SH-SY5Y (cell line): ENCODE results near the gene SLFNL1.

Source experiments
- GATA2 ChIP-seq: IDR thresholded peaks from 2 replicates; pipeline ENCODE4 v1.6.1; 2011; ENCODE audit warnings: mild to moderate bottlenecking, low read depth, low read length
- GATA3 ChIP-seq: IDR thresholded peaks from 2 replicates; pipeline ENCODE4 v1.6.1; 2011; ENCODE audit warnings: low read depth, mild to moderate bottlenecking, low read length, moderate library complexity

The SLFNL1 gene

DNA sequence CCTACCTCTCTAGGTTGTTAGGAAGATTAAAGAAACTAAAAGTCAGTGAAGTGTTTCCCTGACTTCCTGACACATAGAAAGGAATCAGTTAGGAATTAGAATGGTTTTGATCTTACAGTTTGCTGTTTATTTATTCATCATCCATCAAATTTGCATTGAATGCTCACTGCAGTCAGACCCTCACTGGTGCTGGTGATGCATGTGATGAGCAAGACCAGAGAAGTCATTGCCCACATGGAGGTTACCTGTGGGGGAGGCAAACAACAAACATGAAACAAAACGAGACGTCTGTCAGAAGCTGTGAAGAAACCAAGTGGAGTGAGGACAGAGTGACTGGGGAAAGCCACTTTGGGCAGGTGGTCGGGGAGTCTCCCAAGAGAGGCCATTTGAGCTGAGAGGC, 35.6 kb downstream of the SLFNL1 start:
- TF ChIP-seq GATA3: no peak

DNA sequence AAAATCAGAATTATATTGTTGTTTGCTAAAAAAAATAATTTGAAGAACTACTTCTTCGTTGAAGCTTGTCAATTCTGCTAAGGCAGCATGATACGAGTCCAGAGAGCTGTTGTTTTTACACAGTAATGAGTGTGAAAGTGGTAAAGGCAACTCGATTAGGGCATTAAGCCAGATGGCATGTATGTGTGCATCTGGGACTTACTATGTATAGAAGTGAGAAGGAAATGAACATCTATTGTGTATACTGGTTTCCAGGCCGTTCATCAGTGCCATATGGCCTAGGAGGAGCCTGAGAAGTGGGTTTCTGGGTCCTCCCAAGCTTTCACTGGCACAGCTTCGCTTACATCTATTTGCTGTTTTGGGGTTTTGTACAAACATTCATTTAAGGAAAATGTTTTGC, 36.4 kb downstream of the SLFNL1 start:
- TF ChIP-seq GATA2: no peak
- no peak for TF ChIP-seq GATA3

DNA sequence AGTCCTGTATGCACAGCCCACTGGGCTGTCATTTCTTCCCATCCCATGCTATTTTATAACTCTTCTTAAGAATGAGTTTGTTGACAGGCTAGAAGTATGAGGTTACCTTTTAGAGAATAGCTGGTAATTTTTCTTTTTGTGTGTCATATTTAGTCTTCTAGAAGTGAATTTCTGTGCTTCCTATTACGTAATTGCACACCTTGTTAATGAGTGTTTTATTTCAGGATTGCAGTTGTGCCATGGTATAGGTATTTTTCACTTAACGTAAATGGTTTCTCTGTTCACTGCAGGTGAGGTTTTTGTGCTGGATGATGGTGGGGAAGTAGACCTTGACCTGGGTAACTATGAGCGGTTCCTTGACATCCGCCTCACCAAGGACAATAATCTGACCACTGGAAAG, 37.0 kb downstream of the SLFNL1 start:
- TF ChIP-seq GATA2 (no peak), GATA3 (no peak)

DNA sequence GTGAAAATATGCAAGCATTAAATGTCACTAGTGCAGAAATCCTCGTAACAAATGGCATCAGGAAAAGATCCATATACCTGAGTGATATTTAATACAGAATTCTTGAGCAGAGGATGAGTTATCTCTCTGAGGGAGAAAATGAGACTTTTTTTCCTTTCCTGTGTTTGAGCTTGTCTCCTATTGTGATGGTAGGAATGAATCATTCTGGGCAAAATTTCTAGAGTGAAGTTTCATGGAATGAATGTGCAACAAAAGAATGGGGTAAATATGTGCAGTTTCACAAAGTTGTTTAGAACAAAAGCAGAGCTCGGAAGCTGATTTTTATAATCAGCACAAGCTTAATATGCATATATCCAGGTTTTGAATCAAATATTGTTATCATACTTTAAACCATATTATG, 37.5 kb downstream of the SLFNL1 start:
- TF ChIP-seq GATA3: no peak

DNA sequence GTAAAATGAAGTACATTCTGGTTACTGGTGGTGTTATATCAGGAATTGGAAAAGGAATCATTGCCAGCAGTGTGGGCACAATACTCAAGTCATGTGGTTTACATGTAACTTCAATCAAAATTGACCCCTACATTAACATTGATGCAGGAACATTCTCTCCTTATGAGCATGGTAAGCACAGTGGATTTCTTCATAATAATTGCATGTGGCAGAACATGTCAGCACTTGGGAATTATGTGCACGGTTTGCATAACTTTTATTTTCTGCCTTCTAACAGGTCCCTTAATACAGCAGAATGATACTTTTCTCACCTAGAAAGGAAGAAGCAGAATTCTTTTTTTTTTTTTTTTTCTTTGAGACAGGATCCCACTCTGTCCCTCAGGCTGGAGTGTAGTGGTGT, 38.2 kb downstream of the SLFNL1 start:
- TF ChIP-seq GATA3: no peak
- no peak for TF ChIP-seq GATA2

DNA sequence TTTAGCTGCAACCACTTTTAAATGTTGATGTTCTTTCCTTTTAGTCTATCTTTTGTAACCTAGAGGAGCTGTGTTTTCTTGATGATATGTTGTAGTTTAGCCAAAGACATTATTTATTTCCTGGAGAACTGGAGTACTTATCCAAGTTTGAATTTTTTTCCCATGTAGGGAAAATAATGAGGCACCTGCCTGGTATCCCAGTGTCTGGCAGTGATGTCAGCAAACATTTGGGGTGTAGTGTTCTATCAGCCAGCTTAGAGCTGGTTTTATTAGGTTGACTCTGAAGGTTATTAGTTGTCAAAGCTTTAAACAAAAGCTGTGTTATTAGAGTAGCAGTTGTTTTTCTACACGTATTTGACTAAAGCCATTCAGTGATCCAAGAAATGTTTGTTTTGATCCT, 38.8 kb downstream of the SLFNL1 start:
- no peak for TF ChIP-seq GATA2
- TF ChIP-seq GATA3: no peak

DNA sequence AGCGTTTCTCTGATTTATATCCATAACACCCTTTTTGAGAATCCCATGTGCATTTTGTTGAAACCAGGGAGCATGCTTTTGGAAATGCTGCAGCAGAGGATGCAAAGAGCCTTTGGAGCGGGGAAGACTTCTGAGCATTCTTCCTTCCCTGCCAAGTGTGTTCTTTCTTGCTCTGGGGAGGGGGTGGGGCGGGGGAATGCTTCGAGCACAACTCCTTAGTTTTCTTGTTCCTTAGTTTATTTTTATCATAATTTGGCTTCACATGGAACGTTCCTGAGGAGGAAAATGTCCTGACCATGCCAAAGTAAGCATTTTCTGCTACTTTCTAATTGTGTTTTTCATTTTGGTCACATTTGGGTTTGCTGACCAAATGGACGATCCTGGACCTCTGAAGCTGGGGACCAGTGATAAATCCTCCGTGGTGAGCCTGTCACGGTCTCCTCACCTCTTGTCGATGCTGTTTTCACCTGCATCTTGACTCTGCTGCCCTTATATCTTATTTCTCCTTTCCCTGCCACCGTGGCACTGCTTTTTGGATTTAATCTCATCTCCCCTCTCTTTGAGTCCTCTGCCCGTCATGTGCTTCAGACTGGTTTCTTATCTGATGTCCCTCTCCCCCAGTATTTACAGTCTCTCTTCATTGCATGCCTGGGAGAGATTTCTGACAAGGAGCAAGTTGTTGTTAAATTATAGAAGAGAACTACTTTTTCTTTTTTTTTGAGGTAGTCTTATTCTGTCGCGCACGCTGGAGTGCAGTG, 39.7 kb downstream of the SLFNL1 start:
- TF ChIP-seq GATA3: no peak
- TF ChIP-seq GATA2: peak; percentile 24; the same call in 1 of the 2 replicates

DNA sequence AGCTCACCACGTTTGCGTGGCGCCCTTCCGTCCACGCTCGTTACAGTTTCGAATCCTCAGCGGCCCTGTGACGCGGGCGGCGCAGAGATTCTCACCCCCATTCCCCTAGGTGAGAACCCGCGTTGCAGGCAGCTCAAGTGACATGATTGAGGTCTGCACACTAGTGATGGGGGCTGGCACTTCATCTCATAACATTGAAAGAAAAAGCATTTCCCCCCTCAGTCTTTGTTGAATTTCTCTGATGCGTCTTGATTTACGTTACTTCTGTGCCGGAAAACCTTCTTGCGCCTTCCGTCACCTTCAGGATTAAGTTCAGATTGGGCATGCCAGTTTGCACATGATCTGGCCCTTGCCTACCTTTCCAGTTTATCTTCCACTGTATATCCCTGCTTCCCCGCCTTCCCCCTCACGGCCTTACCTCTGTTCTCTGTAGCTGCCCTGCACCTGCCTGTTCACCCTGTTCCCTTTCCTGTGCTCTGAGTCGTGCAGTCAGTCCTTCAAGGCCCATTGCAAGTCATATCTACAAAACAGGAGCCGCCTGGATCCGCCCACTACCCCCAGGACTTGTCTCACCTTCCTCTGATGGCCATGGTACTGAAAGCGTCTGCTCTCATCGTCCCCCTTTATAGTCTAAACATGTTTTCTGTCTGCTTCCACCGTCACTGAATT, 40.9 kb downstream of the SLFNL1 start:
- TF ChIP-seq GATA3 (no peak), GATA2 (no peak)

DNA sequence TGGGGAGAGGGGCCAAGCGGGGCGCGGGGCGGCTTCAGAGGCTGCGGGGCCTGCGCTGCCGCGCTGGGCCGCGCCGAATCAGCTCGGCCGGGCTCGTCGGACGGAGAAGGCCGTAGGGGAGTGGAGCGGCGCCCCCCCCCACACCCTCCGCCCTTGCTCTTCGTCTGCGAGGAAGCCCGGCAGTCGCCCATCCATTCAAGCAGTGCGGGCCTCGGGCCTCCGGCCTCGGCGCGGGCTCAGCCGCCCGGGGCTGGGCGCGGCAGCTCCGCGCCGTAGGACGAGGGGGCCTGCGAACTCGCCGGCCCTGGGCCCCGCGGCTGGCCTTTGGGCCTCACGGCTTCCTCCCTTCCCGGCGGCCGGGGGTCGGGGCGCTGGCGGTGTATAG, 41.5 kb downstream of the SLFNL1 start:
- TF ChIP-seq GATA3: no peak
- TF ChIP-seq GATA2: no peak

DNA sequence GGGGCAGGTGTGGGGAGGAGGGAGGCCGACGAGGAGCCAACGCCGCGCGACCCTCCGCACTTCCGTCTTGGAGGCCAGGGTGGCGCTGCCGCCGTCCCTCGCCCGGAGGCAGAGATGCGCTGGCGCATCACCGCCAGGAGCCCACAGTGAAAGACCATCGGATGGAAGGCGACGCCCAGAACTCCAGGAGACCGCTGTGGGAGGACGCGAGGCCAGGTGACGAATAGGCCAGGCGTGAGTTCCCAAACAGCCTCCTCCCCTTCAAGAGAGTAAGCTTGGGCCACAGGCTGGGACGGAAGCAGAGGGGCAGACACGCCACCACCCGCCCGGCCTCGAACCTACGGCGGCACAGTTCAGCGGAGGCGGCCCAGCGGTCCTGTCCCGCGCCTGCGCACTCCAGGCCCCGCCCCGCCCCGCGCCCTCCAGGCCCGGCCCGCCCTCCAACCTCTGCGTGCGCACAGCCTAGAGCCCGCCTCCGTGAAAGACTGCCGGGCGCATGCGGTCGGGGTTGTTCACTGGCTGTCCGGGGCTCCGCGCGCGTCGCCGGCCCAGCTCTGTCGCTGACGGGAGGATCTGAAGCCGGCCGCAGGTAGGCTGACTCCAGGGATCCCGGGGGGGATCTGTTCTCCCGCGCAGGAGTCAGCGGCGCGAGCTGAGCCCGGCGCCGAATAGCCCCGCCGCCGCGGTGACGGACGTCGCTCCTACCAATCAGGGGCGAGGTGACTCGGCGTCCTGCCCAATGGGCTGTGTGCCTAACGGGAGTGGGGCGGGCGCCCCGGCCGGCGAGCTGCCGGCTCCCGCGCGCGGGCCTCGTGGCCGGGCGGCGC, 42.1 kb downstream of the SLFNL1 start, which contains the start of gene CTPS1:
CTPS1 (plus strand) TSS at position 456 of the 827 bp plus-strand sequence. CDS start 3,595 bp downstream, outside the sequence.
- no peak for TF ChIP-seq GATA2
- TF ChIP-seq GATA3: no peak

DNA sequence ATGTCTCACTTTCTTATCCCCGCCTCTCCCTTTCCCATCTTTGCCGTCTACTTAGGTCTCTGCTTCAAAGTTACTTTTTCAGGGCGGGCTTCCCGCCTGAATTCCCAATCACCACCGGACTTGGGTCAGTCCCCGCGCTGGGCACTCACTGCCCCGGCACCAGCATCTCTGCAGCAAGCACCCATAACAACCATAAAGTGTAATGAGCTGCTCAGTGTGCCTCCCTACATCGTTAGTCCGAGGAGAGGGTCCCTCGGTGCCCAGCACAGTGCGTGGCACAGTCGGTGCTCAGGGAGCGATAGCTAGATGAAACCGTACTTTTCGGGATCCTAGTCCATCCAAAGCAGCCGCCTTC, 42.7 kb downstream of the SLFNL1 start:
- TF ChIP-seq GATA2 (no peak), GATA3 (no peak)

DNA sequence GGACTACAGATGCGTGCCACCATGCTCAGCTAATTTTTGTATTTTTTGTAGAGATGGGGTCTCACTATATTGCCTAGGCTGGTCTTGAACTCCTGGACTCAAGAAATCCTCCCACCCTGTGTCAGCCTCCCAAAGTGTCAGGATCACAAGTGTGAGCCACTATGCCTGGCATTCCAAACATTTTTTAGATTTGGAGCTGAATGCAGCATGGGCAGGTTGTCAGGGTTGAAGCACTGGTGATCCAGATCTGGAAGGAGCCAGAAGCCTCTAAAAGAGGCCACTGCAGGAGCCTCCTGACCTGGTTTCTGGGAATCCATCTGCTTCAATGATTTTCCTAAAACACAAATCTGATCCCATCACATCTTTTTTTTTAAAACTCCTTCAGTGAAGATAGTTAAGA, 43.8 kb downstream of the SLFNL1 start:
- TF ChIP-seq GATA3 (no peak), GATA2 (no peak)

DNA sequence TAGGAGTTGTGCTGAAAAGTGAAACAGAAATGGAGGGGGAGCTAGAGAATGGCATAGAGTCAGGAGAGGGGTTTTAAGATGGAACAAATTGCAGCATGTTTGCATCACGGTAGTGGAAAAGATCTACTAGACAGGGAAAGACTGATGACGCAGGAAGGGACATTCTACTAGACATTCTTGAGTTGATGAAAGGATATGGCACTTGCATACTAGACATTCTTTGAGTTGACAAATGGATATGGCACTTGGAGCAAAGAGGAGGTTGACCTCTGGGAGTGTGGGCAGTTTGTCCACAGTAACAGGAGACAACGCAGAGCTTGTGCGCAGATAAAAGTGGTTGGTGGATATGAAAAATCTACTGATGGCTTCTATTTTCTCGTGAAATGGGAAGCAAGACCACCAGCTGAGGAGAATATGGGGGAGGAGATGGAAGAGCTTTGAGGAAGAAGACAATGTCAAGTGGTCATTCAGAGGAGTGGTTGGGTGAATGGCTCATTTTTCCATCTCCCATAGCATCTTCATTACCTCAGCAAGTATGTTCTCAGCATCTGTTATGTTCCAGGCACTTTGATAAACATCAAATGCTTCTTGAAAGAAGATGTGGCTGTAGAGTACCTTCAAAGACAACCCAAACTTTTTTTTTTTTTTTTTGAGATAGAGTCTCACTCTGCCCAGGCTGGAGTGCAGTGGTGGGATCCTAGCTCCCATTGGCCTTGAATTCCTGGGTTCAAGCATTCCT, 44.4 kb downstream of the SLFNL1 start:
- TF ChIP-seq GATA2: no peak

DNA sequence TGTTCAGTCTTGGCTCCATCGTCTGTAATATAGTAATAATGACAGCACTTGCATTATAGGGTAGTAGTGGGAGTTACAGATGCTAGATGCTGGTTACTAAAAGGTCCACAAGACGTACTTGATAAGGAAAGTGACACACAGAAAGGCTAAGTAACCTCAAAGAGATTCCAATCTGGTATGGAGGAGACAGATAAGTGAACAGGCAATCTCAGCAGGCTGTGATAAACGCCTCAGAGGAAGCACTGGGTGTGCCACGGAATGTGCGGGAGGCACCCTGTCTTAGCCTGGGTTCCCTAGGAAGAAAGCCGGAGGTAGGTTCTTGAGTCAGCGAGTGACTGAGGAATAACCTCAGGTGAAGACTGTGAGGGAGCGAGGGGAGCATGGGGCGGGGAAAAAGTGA, 46.6 kb downstream of the SLFNL1 start:
- no peak for TF ChIP-seq GATA2
- no peak for TF ChIP-seq GATA3

DNA sequence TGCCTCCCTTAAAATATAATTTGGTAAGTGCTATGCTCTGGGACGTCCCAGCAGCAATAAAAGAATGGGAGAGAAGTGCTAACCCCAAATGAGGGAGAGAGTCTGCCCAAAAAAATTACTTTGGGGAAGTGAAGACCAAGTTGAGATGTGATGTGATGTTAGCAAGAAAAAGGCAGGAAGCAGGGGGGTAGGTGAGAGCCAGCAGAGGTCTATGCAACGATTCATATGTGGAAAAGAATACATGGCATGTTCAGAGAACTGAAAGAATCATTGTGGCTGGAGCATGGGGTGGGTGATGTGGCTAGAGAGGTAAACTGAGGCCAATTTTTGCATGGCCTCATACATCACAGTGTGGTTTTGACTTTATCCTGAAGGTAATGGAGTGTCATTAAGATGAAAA, 47.6 kb downstream of the SLFNL1 start:
- TF ChIP-seq GATA2: no peak
- no peak for TF ChIP-seq GATA3

DNA sequence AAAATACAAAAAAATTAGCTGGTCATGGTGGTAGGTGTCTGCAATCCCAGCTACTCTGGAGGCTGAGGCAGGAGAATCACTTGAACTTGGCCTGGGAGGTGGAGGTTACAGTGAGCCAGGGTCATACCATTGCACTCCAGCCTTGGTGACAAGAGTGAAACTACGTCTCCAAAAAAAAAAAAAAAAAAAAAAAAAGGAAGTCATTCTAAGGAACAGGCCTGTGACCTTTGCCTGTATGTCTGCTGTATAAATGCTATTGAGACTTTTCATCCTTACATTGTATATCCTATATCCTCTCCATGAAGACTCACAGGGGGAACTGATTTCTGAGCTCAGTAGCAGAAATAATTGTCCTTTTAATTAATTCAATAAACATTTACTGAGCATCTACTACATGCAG, 49.6 kb downstream of the SLFNL1 start:
- no peak for TF ChIP-seq GATA3
- no peak for TF ChIP-seq GATA2
